HG02588 (cell line): ENCODE measurements around the gene SDSL.

Source experiments
- ATAC-seq: cut with Tn5 transposase; IDR thresholded peaks from one replicate; pipeline ENCODE4 v1.9.1; 2021; ENCODE audit warnings: mild to moderate bottlenecking, moderate library complexity; ENCODE audit not compliant: unreplicated experiment

Gene SDSL

GRCh38 chr12:113467502-113468364 is 45.6 kb downstream of the SDSL start:
- no peak for ATAC-seq

- ATAC-seq, result no peak
Measured at GRCh38 chr12:113468365-113469223, 46.4 kb downstream of the SDSL start.

- no peak for ATAC-seq
Measured at GRCh38 chr12:113469224-113469948, 47.2 kb downstream of the SDSL start.

- no peak for ATAC-seq
Measured at GRCh38 chr12:113469949-113470743, 48.0 kb downstream of the SDSL start.

- ATAC-seq, result no peak
Measured at GRCh38 chr12:113470871-113471618, 48.9 kb downstream of the SDSL start.

GRCh38 chr12:113471619-113472171 is 49.5 kb downstream of the SDSL start, which contains the start of gene LHX5:
LHX5 (minus strand) TSS chr12:113471871; CDS start chr12:113471498, 373 bp downstream.
- ATAC-seq, result no peak

- ATAC-seq, result no peak
Measured at GRCh38 chr12:113472191-113473121, 50.3 kb downstream of the SDSL start.

GRCh38 chr12:113473400-113473799 is 51.2 kb downstream of the SDSL start:
- no peak for ATAC-seq

GRCh38 chr12:113473942-113474341 is 51.8 kb downstream of the SDSL start:
- ATAC-seq, result no peak

- no peak for ATAC-seq
Measured at GRCh38 chr12:113474635-113475436, 52.7 kb downstream of the SDSL start.

- ATAC-seq, result no peak
Measured at GRCh38 chr12:113475451-113476175, 53.4 kb downstream of the SDSL start.

- ATAC-seq, result no peak
Measured at GRCh38 chr12:113476176-113476986, 54.2 kb downstream of the SDSL start.

- ATAC-seq, result no peak
Measured at GRCh38 chr12:113477171-113477841, 55.1 kb downstream of the SDSL start.

GRCh38 chr12:113477842-113478215 is 55.6 kb downstream of the SDSL start:
- ATAC-seq, result no peak

- ATAC-seq, result no peak
Measured at GRCh38 chr12:113478351-113479011, 56.3 kb downstream of the SDSL start.
